ENCODE results near the gene TNFRSF12A. TPM values are rescaled to one million over a fixed set of nuclear protein-coding genes. Genes with fewer than 3 reads are reported as not detected.

The TNFRSF12A gene
- total and polyA plus RNA-seq, 2 of the 13 experiments (the other 11 are each of a cell fraction or from before 2014, with no cell fraction given) = 61.9 to 66.0 TPM

GRCh38 chr16:3027489-3027795 lies 7.3 kb downstream of the TNFRSF12A start (continued):
- TF ChIP-seq CREB1 (IDR thresholded peaks at IDR 0.05) (no peak), CREB1 (CRISPR knock-in tag; IDR thresholded peaks at IDR 0.05) (no peak), ZNF260 (CRISPR knock-in tag; IDR thresholded peaks at IDR 0.05; ENCODE audit: borderline replicate concordance, low read depth) (no peak)

GRCh38 chr16:3027983-3028715 lies 8.0 kb downstream of the TNFRSF12A start:
- Histone ChIP-seq H3K4me3 (replicated peaks in 1 of 3; ENCODE audit: insufficient read depth in 1 of 3, low read depth in 2 of 3, low read length in 3 of 3) (peak overlapping the region in 1 of 3 experiments; percentile 61; a peak in 1 of 6 replicates), H3K4me2 (ENCODE audit: low read depth, low read length) (peak overlapping the region; percentile 75), H2AFZ (ENCODE audit: low read length) (no peak overlapping the region), H3K36me3 (replicated peaks in 1 of 2; ENCODE audit: control insufficient read depth in 1 of 2, insufficient read depth in 2 of 2, low read length in 2 of 2) (peaks cover 16 to 17% of the 10 kb centered on the region in 2 experiments; a peak in 4 of 5 replicates), H3K4me1 (ENCODE audit: insufficient read depth, low read length) (peaks cover 34% of the 10 kb centered on the region), H3K27ac (ENCODE audit: extremely low read length, insufficient read depth, low read length) (no peak overlapping the region), H4K20me1 (ENCODE audit: insufficient read depth, low read length) (peaks cover 10% of the 10 kb centered on the region; the same call in 1 of the 2 replicates), H3K9me3 (ENCODE audit: low read length) (no peaks in the 10 kb centered on the region), H3K9ac (ENCODE audit: insufficient read depth, low read depth, low read length) (0 out of 2 replicates have a peak overlapping the region, but pooled peaks have one; percentile 0), H3K27me3 (ENCODE audit: control insufficient read depth in 1 of 2, insufficient read depth in 2 of 2, low read length in 2 of 2) (peaks cover 5 to 45% of the 10 kb centered on the region in 2 experiments), H3K79me2 (ENCODE audit: insufficient read depth, low read length) (no peaks in the 10 kb centered on the region)
- POLR2A ChIA-PET = interaction anchor here (0.9 to 18.8 kb wide), 14 partner anchors 8 to 106 kb away, joined by 3 to 750 read pairs (median 6); partner anchors contain the start of genes CLDN9, IL32, KREMEN2 and PKMYT1
- WGBS (ENCODE audit: low lambda C conversion rate) = 24% methylated on average over 29 of the region's 58 CpGs
- in situ Hi-C loops (cut with HindIII; ENCODE audit: extremely low pct_ligation_motif_present, low pct_unique_long_range_greater_than_20kb) (no loop called here), intact Hi-C loops (cut with micrococcal nuclease; ENCODE audit: unreplicated experiment) (no loop called here)
- DNase-seq (ENCODE audit: low spot score) (peak; percentile 65), FAIRE-seq (peak; percentile 12), ATAC-seq (peak; percentile 34)
- BruUV-seq (replicated peaks) = no TSS peak
- CTCF ChIA-PET (ENCODE audit: low intra/inter-chr PET ratio, low total read pairs) = interaction anchor here (1.1 to 1.7 kb wide), 2 partner anchors 10 to 25 kb away, joined by 3 to 11 read pairs; partner anchors contain the start of gene CLDN6
- TF ChIP-seq MXI1 (IDR thresholded peaks at IDR 0.05; ENCODE audit: borderline replicate concordance, low read depth, low read length) (peak; percentile 54; the same call in 1 of the 3 replicates), ZNF580 (CRISPR knock-in tag; IDR thresholded peaks at IDR 0.05; ENCODE audit: borderline replicate concordance, low read depth) (peak; percentile 88; the same call in 1 of the 2 replicates), ZFY (CRISPR knock-in tag; IDR thresholded peaks at IDR 0.05) (peak; percentile 49; the same call in 1 of the 2 replicates), NONO (IDR thresholded peaks at IDR 0.05) (no peak), NONO (CRISPR knock-in tag; conservative IDR thresholded peaks at IDR 0.05) (peak; percentile 63), SAP130 (CRISPR knock-in tag; IDR thresholded peaks at IDR 0.05; ENCODE audit: low read depth) (peak; percentile 78), GATAD1 (CRISPR knock-in tag; IDR thresholded peaks at IDR 0.05) (peak; percentile 51; the same call in 1 of the 2 replicates), ZBTB26 (CRISPR knock-in tag; IDR thresholded peaks at IDR 0.05; ENCODE audit: borderline replicate concordance) (0 out of 2 replicates have a peak, but pooled peaks have one; percentile 23), KDM2A (CRISPR knock-in tag; IDR thresholded peaks at IDR 0.05; ENCODE audit: borderline replicate concordance, low read depth) (peak; percentile 96), GABPB1 (CRISPR knock-in tag; IDR thresholded peaks at IDR 0.05) (peak; percentile 57; the same call in 1 of the 2 replicates), SP2 (CRISPR knock-in tag; IDR thresholded peaks at IDR 0.05) (peak; percentile 42; the same call in 1 of the 2 replicates), RXRB (CRISPR knock-in tag; IDR thresholded peaks at IDR 0.05; ENCODE audit: borderline replicate concordance) (peak; percentile 45; the same call in 1 of the 2 replicates), ZNF143 (CRISPR knock-in tag; IDR thresholded peaks at IDR 0.05) (0 out of 2 replicates have a peak, but pooled peaks have one; percentile 33), HNF1B (CRISPR knock-in tag; IDR thresholded peaks at IDR 0.05) (peak; percentile 37; the same call in 1 of the 2 replicates), FOXO1 (CRISPR knock-in tag; IDR thresholded peaks at IDR 0.05) (peak; percentile 37; the same call in 1 of the 2 replicates), ZNF292 (CRISPR knock-in tag; IDR thresholded peaks at IDR 0.05; ENCODE audit: borderline replicate concordance, low read depth) (0 out of 2 replicates have a peak, but pooled peaks have one; percentile 25), MAX (IDR thresholded peaks at IDR 0.05) (peak; percentile 51; the same call in 1 of the 2 replicates)

Measured in HepG2 (cell line).